Skeletal muscle satellite cell (primary cell): Measurements from ENCODE around the gene ITIH1.

Experiments
- H3K27me3 ChIP-seq: 2 replicates; pipeline ENCODE4 v1.7.0; 2013; ENCODE audit warnings: low read length; ENCODE audit not compliant: control insufficient read depth, insufficient read depth
- H3K36me3 ChIP-seq: 2 replicates; pipeline ENCODE4 v1.7.0; 2013; ENCODE audit warnings: mild to moderate bottlenecking, control low read depth, low read length; ENCODE audit not compliant: insufficient read depth
- H3K4me1 ChIP-seq: 2 replicates; pipeline ENCODE4 v1.7.0; 2013; ENCODE audit warnings: low read length; ENCODE audit not compliant: control insufficient read depth, insufficient read depth
- H3K4me2 ChIP-seq: 2 replicates; pipeline ENCODE4 v1.7.0; 2013; ENCODE audit warnings: mild to moderate bottlenecking, low read length
- H3K4me3 ChIP-seq: 2 replicates; pipeline ENCODE4 v1.7.0; 2013; ENCODE audit warnings: low read length
- H3K9ac ChIP-seq: 2 replicates; pipeline ENCODE4 v1.7.0; 2013; ENCODE audit warnings: mild to moderate bottlenecking, low read depth, low read length, moderate library complexity
- H3K9me3 ChIP-seq: replicated peaks from 2 replicates; pipeline ENCODE4 v1.7.0; 2013; ENCODE audit warnings: mild to moderate bottlenecking, control low read depth, low read length

The ITIH1 gene

GRCh38 chr3:52786330-52787215, 9.2 kb downstream of the ITIH1 start:
- Histone ChIP-seq H3K27me3 (peaks cover 42% of the 10 kb centered on the region), H3K9me3 (no peaks in the 10 kb centered on the region), H3K4me2 (no peak overlapping the region), H3K4me1 (no peaks in the 10 kb centered on the region), H3K4me3 (no peak overlapping the region), H3K36me3 (no peaks in the 10 kb centered on the region), H3K9ac (no peak overlapping the region)

- Histone ChIP-seq H3K4me1 (no peaks in the 10 kb centered on the region), H3K4me3 (no peak overlapping the region), H3K36me3 (no peaks in the 10 kb centered on the region), H3K27me3 (peaks cover 35% of the 10 kb centered on the region), H3K9me3 (no peaks in the 10 kb centered on the region), H3K4me2 (no peak overlapping the region), H3K9ac (no peak overlapping the region)
Observed at GRCh38 chr3:52787246-52787645, 9.8 kb downstream of the ITIH1 start.

- no peak overlapping the region for H3K4me2 ChIP-seq
- peaks cover 29% of the 10 kb centered on the region for H3K27me3 ChIP-seq
- no peaks in the 10 kb centered on the region for H3K36me3 ChIP-seq
- H3K4me1 ChIP-seq, result peaks cover 3% of the 10 kb centered on the region
- H3K9me3 ChIP-seq, result no peaks in the 10 kb centered on the region
- no peak overlapping the region for H3K9ac ChIP-seq
- H3K4me3 ChIP-seq, result no peak overlapping the region
Observed at GRCh38 chr3:52787672-52788625, 10.6 kb downstream of the ITIH1 start.

GRCh38 chr3:52788890-52789745, 11.7 kb downstream of the ITIH1 start:
- Histone ChIP-seq H3K9me3 (no peaks in the 10 kb centered on the region), H3K4me3 (no peak overlapping the region), H3K4me2 (no peak overlapping the region), H3K36me3 (no peaks in the 10 kb centered on the region), H3K27me3 (peaks cover 22% of the 10 kb centered on the region), H3K9ac (no peak overlapping the region), H3K4me1 (peaks cover 13% of the 10 kb centered on the region)

DNA sequence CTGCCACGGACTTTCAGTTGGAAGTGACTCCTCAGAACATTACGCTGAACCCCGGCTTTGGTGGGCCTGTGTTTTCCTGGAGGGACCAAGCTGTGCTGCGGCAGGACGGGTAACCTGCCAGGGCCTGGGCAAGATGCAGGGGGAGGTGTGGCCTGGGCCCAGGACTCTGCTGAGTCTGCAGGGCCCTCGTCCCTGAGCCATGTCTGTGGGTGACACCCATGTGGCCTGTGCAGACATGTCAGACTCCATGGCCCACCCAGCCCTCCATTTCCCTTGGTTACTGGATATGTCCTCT, 12.3 kb downstream of the ITIH1 start:
- Histone ChIP-seq H3K9ac (no peak overlapping the region), H3K27me3 (peaks cover 22% of the 10 kb centered on the region), H3K9me3 (no peaks in the 10 kb centered on the region), H3K4me2 (no peak overlapping the region), H3K4me3 (no peak overlapping the region), H3K4me1 (peaks cover 19% of the 10 kb centered on the region), H3K36me3 (no peaks in the 10 kb centered on the region)

GRCh38 chr3:52790337-52790736, 12.9 kb downstream of the ITIH1 start:
- Histone ChIP-seq H3K9me3 (no peaks in the 10 kb centered on the region), H3K27me3 (peaks cover 19% of the 10 kb centered on the region), H3K9ac (no peak overlapping the region), H3K4me3 (no peak overlapping the region), H3K4me2 (no peak overlapping the region), H3K36me3 (no peaks in the 10 kb centered on the region), H3K4me1 (peaks cover 20% of the 10 kb centered on the region)

DNA sequence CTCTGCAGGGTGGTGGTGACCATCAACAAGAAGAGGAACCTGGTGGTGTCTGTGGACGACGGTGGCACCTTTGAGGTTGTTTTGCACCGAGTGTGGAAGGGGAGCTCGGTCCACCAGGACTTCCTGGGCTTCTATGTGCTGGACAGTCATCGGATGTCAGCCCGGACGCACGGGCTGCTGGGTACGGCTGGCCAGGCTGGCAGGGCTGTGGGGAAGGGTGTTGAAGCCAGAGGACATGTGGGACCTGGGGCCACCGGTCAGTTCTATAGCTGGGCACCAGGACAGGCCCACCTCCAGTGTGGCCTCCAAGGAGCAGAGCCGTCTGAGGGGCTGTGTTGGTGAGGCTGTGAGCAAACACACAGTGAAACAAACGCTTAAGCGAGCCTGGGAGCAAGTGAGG, 13.3 kb downstream of the ITIH1 start:
- H3K9me3 ChIP-seq, result no peaks in the 10 kb centered on the region
- H3K4me3 ChIP-seq, result no peak overlapping the region
- no peaks in the 10 kb centered on the region for H3K36me3 ChIP-seq
- peaks cover 20% of the 10 kb centered on the region for H3K4me1 ChIP-seq
- peaks cover 18% of the 10 kb centered on the region for H3K27me3 ChIP-seq
- H3K9ac ChIP-seq, result no peak overlapping the region
- H3K4me2 ChIP-seq, result no peak overlapping the region

GRCh38 chr3:52791366-52791765, 14.0 kb downstream of the ITIH1 start:
- Histone ChIP-seq H3K36me3 (no peaks in the 10 kb centered on the region), H3K9me3 (no peaks in the 10 kb centered on the region), H3K4me1 (peaks cover 20% of the 10 kb centered on the region), H3K9ac (no peak overlapping the region), H3K4me3 (no peak overlapping the region), H3K27me3 (peaks cover 12% of the 10 kb centered on the region), H3K4me2 (no peak overlapping the region)

GRCh38 chr3:52791928-52792327, 14.5 kb downstream of the ITIH1 start:
- no peaks in the 10 kb centered on the region for H3K36me3 ChIP-seq

DNA sequence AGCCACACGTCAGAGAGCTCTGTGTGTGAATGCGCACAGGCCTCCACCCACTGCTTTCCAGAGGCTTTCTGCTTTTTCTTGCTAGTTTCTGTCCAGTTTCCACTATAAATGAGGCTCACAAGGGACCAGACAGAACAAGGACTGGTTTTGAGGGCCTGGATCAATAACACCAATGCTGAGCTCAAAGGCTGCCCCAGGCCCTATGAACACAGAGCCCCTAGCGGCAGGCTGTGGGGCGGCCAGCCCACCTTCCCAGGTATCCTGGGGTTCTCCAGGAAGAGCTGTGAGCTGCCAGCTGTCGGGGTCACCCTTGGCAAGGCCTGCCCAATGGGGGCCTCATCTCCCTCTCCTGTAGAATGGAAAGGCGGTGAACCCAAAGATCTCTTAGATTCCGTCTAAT, 15.0 kb downstream of the ITIH1 start:
- H3K9me3 ChIP-seq, result no peaks in the 10 kb centered on the region
- no peak overlapping the region for H3K9ac ChIP-seq

More at GRCh38 chr3:52791928-52792327, 14.5 kb downstream of the ITIH1 start:
- Histone ChIP-seq H3K9me3 (no peaks in the 10 kb centered on the region), H3K4me2 (no peak overlapping the region), H3K9ac (no peak overlapping the region), H3K4me3 (no peak overlapping the region), H3K27me3 (peaks cover 10% of the 10 kb centered on the region), H3K4me1 (peaks cover 20% of the 10 kb centered on the region)

More for the DNA sequence above, 15.0 kb downstream of the ITIH1 start:
- Histone ChIP-seq H3K36me3 (no peaks in the 10 kb centered on the region), H3K4me2 (no peak overlapping the region), H3K4me1 (peaks cover 20% of the 10 kb centered on the region), H3K27me3 (peaks cover 9% of the 10 kb centered on the region), H3K4me3 (no peak overlapping the region)
